ENCODE measurements around the gene ITIH6. TPM values are rescaled to one million over a fixed set of nuclear protein-coding genes. Genes with fewer than 3 reads are reported as not detected.

Gene ITIH6
- total and polyA plus RNA-seq, 4 experiments from 2014 or later: not detected

DNA sequence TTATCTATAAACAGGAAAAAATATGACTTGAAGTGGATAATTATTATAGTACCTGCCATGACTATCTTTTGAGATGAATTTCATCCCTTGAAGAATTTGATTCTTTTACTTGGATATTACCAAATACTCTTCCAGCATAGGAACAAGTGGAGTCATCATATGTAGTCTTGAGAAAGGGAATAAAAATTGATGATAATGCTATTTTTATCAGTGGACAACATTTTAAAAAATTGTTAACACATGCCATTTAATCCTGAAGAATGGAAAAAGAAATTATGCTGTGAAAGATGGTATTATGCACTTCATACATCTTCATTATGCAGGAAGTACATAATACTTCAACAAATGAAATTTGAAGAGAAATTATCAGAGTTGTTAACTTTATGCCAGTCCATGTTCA, 83.6 kb downstream of the ITIH6 start:
- Histone ChIP-seq H3K36me3 (ENCODE audit: insufficient read depth, low read length) (no peaks in the 10 kb centered on the region), H3K4me3 (ENCODE audit: low read length in 2 of 2) (no peak overlapping the region), H3K4me1 (ENCODE audit: insufficient read depth, low read length) (no peaks in the 10 kb centered on the region), H3K9me3 (ENCODE audit: control insufficient read depth in 1 of 2, low read length in 2 of 2) (no peaks in the 10 kb centered on the region), H3K27ac (ENCODE audit: low read depth, low read length) (no peak overlapping the region), H3K27me3 (ENCODE audit: insufficient read depth, low read length) (no peaks in the 10 kb centered on the region)
- no peak overlapping the region for H3K4me3 Mint-ChIP-seq
- H3K36me3 Mint-ChIP-seq: no peaks in the 10 kb centered on the region
- POLR2A ChIA-PET (ENCODE audit: partially characterized antibody): no interaction called here
- H3K27me3 Mint-ChIP-seq: peaks cover 2 to 5% of the 10 kb centered on the region in 2 donors
- H3K9me3 Mint-ChIP-seq: no peaks in the 10 kb centered on the region
- DNase-seq: no peak
- H3K4me1 Mint-ChIP-seq: no peaks in the 10 kb centered on the region
- no peak overlapping the region for H3K27ac Mint-ChIP-seq
- intact Hi-C loops (cut with micrococcal nuclease): no loop called here
- CTCF ChIA-PET (ENCODE audit: partially characterized antibody): no interaction called here

- Histone ChIP-seq H3K4me3 (ENCODE audit: low read length in 2 of 2) (no peak overlapping the region), H3K27ac (ENCODE audit: low read depth, low read length) (no peak overlapping the region), H3K27me3 (ENCODE audit: insufficient read depth, low read length) (no peaks in the 10 kb centered on the region), H3K36me3 (ENCODE audit: insufficient read depth, low read length) (no peaks in the 10 kb centered on the region), H3K9me3 (ENCODE audit: control insufficient read depth in 1 of 2, low read length in 2 of 2) (no peaks in the 10 kb centered on the region), H3K4me1 (ENCODE audit: insufficient read depth, low read length) (no peaks in the 10 kb centered on the region)
- Mint-ChIP-seq H3K27me3 (peaks cover 0 to 5% of the 10 kb centered on the region in 2 donors), H3K36me3 (no peaks in the 10 kb centered on the region), H3K4me1 (no peaks in the 10 kb centered on the region), H3K27ac (no peak overlapping the region), H3K4me3 (no peak overlapping the region), H3K9me3 (peaks cover 0 to 1% (median 0%) of the 10 kb centered on the region in 8 donors)
- intact Hi-C loops (cut with micrococcal nuclease): no loop called here
- ChIA-PET CTCF (ENCODE audit: partially characterized antibody) (no interaction called here), POLR2A (ENCODE audit: partially characterized antibody) (no interaction called here)
- no peak for DNase-seq
Observed at GRCh38 chrX:54711735-54712134, 86.3 kb downstream of the ITIH6 start.

DNA sequence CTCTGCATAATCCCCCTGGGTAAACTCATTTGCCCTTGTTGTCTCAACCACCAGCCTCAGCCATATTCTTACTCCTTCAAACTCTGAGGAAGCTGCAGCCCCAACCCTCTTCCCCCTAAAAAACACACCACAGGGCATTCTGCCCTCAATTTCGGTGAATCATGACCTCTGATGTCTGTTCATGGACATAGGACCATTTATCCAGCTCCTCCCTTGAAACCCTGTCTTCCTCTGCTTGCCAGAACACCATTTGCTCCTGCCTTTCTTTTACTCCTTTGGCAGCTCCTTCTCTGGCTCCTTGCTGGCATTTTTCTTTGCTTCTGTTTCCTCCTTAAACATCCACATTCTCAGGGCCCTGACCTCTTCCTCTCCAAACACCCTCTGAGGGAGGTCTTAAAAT, 87.1 kb downstream of the ITIH6 start:
- no peak for DNase-seq
- ChIA-PET CTCF (ENCODE audit: partially characterized antibody) (no interaction called here), POLR2A (ENCODE audit: partially characterized antibody) (no interaction called here)
- Histone ChIP-seq H3K4me1 (ENCODE audit: insufficient read depth, low read length) (no peaks in the 10 kb centered on the region), H3K4me3 (ENCODE audit: low read length in 2 of 2) (no peak overlapping the region), H3K9me3 (ENCODE audit: control insufficient read depth in 1 of 2, low read length in 2 of 2) (no peaks in the 10 kb centered on the region), H3K27ac (ENCODE audit: low read depth, low read length) (no peak overlapping the region), H3K27me3 (ENCODE audit: insufficient read depth, low read length) (no peaks in the 10 kb centered on the region), H3K36me3 (ENCODE audit: insufficient read depth, low read length) (no peaks in the 10 kb centered on the region)
- H3K4me1 Mint-ChIP-seq: no peaks in the 10 kb centered on the region
- H3K4me3 Mint-ChIP-seq: no peak overlapping the region
- no peak overlapping the region for H3K27ac Mint-ChIP-seq
- intact Hi-C loops (cut with micrococcal nuclease): no loop called here
- H3K9me3 Mint-ChIP-seq: peaks cover 0 to 1% (median 0%) of the 10 kb centered on the region in 8 donors
- peaks cover 0 to 7% of the 10 kb centered on the region in 2 donors for H3K27me3 Mint-ChIP-seq
- H3K36me3 Mint-ChIP-seq: no peaks in the 10 kb centered on the region

DNA sequence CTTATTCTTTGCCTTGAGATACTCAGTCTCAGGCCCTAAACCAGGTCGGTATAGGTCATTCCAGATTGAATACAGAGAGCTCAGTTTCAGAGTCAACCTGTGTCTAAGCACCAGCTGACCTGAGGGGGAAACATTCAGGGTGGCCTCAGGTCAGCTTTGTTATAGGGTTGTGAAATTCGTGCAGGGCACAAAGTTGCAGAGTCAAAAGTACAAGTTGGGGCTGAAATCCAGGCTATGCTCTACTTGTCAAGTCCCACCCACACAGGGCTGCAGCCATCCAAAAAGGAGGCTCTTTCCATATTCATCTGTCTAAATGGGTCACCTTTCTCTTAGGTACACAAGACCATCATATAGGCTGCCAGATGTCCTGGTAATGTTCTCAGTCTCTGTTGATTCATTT, 89.7 kb downstream of the ITIH6 start:
- no peaks in the 10 kb centered on the region for H3K36me3 ChIP-seq (ENCODE audit: insufficient read depth, low read length)
- Mint-ChIP-seq H3K27me3 (peaks cover 0 to 7% of the 10 kb centered on the region in 2 donors), H3K4me1 (no peaks in the 10 kb centered on the region), H3K4me3 (no peak overlapping the region), H3K9me3 (peaks cover 0 to 1% (median 0%) of the 10 kb centered on the region in 8 donors), H3K36me3 (no peaks in the 10 kb centered on the region), H3K27ac (no peak overlapping the region)
- CTCF ChIA-PET (ENCODE audit: partially characterized antibody): no interaction called here
- intact Hi-C loops (cut with micrococcal nuclease): no loop called here
- H3K4me1 ChIP-seq (ENCODE audit: insufficient read depth, low read length): no peaks in the 10 kb centered on the region
- POLR2A ChIA-PET (ENCODE audit: partially characterized antibody): no interaction called here
- H3K27me3 ChIP-seq (ENCODE audit: insufficient read depth, low read length): no peaks in the 10 kb centered on the region
- H3K27ac ChIP-seq (ENCODE audit: low read depth, low read length): no peak overlapping the region
- DNase-seq: no peak
- no peak overlapping the region for H3K4me3 ChIP-seq (ENCODE audit: low read length in 2 of 2)
- no peaks in the 10 kb centered on the region for H3K9me3 ChIP-seq (ENCODE audit: control insufficient read depth in 1 of 2, low read length in 2 of 2)

Other genes with a start within 250 kb of the ITIH6 start
- 10 to 100 TPM; 92.4 to 94.9 TPM for gene MAGED2, start 9.5 kb upstream of the ITIH6 start, total RNA-seq
- 100 to 1,000 TPM in 1 of 2 donors, 10 to 100 TPM in 1; 94.0 to 143 TPM for gene MAGED2, start 9.5 kb upstream of the ITIH6 start, polyA plus RNA-seq
- 1 to 10 TPM; 1.9 to 2.2 TPM for gene TRO, start 122.6 kb upstream of the ITIH6 start, total RNA-seq
- under 1 TPM in 1 of 2 donors, not detected in 1; 0.66 TPM for gene TRO, start 122.6 kb upstream of the ITIH6 start, polyA plus RNA-seq
- gene PFKFB1, start 195.9 kb upstream of the ITIH6 start, total RNA-seq: under 1 TPM; 0.35 to 0.78 TPM
- gene PFKFB1, start 195.9 kb upstream of the ITIH6 start, polyA plus RNA-seq: not detected
- gene APEX2, start 202.1 kb upstream of the ITIH6 start, total RNA-seq: 10 to 100 TPM; 13.4 TPM
- gene APEX2, start 202.1 kb upstream of the ITIH6 start, polyA plus RNA-seq: 10 to 100 TPM; 16.9 to 17.8 TPM
- gene ALAS2, start 232.7 kb upstream of the ITIH6 start, total RNA-seq: not detected
- not detected for gene ALAS2, start 232.7 kb upstream of the ITIH6 start, polyA plus RNA-seq